Choroid plexus epithelial cell (primary cell): ENCODE results near the gene ORC1.

Experiments used
- DNase-seq: peaks from one replicate; pipeline ENCODE4 v3.0.0-alpha.2; 2010; ENCODE audit warnings: low read depth
- H3K4me3 ChIP-seq: 2 replicates; pipeline ENCODE4 v1.5.1; 2011; ENCODE audit warnings: low read depth, mild to moderate bottlenecking, control low read depth, low read length, moderate library complexity
- CTCF ChIP-seq: conservative IDR thresholded peaks from 2 replicates; pipeline ENCODE4 v1.5.1; 2011; ENCODE audit warnings: low read depth, mild to moderate bottlenecking, control low read depth, inconsistent platforms, low read length, moderate library complexity

Gene ORC1

GRCh38 chr1:52427152-52427551 lies 22.9 kb upstream of the ORC1 start:
- H3K4me3 ChIP-seq: no peak overlapping the region
- no peak for DNase-seq
- no peak for TF ChIP-seq CTCF

GRCh38 chr1:52426371-52426770 lies 22.1 kb upstream of the ORC1 start:
- TF ChIP-seq CTCF: no peak
- H3K4me3 ChIP-seq: no peak overlapping the region
- peak; percentile 67 for DNase-seq

GRCh38 chr1:52424813-52425212 lies 20.6 kb upstream of the ORC1 start:
- DNase-seq: peak; percentile 25
- H3K4me3 ChIP-seq: no peak overlapping the region
- no peak for TF ChIP-seq CTCF

GRCh38 chr1:52424231-52424636 lies 20.0 kb upstream of the ORC1 start:
- no peak overlapping the region for H3K4me3 ChIP-seq
- TF ChIP-seq CTCF: no peak
- DNase-seq: no peak

- no peak for TF ChIP-seq CTCF
- H3K4me3 ChIP-seq: no peak overlapping the region
- DNase-seq: no peak
These were observed 19.5 kb upstream of the ORC1 start for GRCh38 chr1:52423771-52424170.

GRCh38 chr1:52423055-52423454 lies 18.8 kb upstream of the ORC1 start:
- no peak for DNase-seq
- no peak overlapping the region for H3K4me3 ChIP-seq
- no peak for TF ChIP-seq CTCF

- no peak for DNase-seq
- H3K4me3 ChIP-seq: no peak overlapping the region
- TF ChIP-seq CTCF: no peak
These were observed 16.5 kb upstream of the ORC1 start for GRCh38 chr1:52420713-52421112.
